VCaP (cell line): ENCODE measurements around the gene DNASE2.
A peak's percentile ranks its signal among the peaks of the same experiment; 100 is the strongest.

Source experiments
- H3K27ac ChIP-seq: fragments of 450-650 bp; 2 replicates; pipeline ENCODE4 v1.5.1; 2017
- TF ChIP-seq, protein P1 (sequence below): fragments of 450-650 bp; conservative IDR thresholded peaks from 2 replicates; pipeline ENCODE4 v1.5.1; 2017; ENCODE audit warnings: mild to moderate bottlenecking, moderate library complexity

DNASE2 gene

DNA sequence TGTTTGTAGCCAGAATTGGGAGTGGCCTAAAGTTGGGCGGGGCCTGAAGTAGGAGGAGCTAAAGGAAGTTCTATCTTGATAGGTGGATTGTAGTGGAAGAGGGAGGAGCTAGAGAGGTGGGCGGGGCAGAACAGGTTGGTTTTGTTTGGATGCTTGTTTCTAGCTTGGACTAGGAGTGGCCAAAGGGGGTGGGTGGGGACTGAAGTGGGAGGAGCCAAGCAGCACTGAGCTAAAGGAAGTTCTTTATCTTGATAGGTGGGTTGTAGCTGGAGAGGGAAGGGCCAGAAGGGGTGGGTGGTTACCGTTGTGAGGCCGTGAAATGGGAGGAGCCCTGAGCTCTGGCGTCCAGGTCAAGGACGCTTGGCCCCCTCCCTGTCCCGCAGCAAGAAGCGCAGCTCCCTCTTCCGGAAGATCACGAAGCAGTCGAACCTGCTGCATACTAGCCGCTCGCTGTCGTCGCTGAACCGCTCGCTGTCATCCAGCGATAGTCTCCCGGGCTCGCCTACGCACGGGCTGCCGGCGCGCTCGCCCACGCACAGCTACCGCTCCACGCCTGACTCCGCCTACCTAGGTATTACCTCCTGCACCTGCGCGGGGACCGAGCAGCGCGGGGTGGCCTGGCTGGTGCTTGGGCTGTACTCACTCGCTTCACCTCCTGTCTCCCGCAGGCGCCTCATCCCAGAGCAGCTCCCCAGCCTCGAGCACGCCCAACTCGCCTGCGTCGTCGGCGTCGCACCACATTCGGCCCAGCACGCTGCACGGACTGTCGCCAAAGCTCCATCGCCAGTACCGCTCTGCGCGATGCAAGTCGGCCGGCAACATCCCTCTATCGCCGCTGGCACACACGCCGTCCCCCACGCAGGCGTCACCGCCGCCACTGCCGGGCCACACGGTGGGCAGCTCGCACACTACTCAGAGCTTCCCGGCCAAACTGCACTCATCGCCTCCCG lies 8.0 kb downstream of the DNASE2 start:
- peak overlapping the region; percentile 33; the same call in 1 of the 2 replicates for H3K27ac ChIP-seq
- TF ChIP-seq, protein P1, sequence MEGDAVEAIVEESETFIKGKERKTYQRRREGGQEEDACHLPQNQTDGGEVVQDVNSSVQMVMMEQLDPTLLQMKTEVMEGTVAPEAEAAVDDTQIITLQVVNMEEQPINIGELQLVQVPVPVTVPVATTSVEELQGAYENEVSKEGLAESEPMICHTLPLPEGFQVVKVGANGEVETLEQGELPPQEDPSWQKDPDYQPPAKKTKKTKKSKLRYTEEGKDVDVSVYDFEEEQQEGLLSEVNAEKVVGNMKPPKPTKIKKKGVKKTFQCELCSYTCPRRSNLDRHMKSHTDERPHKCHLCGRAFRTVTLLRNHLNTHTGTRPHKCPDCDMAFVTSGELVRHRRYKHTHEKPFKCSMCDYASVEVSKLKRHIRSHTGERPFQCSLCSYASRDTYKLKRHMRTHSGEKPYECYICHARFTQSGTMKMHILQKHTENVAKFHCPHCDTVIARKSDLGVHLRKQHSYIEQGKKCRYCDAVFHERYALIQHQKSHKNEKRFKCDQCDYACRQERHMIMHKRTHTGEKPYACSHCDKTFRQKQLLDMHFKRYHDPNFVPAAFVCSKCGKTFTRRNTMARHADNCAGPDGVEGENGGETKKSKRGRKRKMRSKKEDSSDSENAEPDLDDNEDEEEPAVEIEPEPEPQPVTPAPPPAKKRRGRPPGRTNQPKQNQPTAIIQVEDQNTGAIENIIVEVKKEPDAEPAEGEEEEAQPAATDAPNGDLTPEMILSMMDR: no peak

DNA sequence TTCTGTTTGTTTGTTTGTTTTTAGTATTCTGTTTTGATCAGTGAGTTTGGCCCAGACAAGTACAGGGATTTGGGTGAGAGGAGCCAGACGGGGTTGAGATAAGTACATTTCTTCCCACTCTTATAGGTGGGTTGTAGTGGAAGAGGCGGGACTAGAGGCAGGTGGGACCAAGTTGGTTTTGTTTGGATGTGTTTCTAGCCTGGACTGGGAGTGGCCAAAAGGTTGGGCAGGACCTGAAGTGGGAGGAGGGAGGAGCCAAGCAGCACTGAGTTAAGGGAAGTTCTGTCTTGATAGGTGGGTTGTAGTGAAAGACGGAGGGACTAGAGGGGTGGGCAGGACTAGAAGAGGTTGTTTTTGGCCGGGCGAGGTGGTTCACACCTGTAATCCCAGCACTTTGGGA lies 9.0 kb downstream of the DNASE2 start:
- TF ChIP-seq, protein P1: no peak
- no peak overlapping the region for H3K27ac ChIP-seq

GRCh38 chr19:12871681-12872080 lies 9.6 kb downstream of the DNASE2 start:
- TF ChIP-seq, protein P1: no peak

DNA sequence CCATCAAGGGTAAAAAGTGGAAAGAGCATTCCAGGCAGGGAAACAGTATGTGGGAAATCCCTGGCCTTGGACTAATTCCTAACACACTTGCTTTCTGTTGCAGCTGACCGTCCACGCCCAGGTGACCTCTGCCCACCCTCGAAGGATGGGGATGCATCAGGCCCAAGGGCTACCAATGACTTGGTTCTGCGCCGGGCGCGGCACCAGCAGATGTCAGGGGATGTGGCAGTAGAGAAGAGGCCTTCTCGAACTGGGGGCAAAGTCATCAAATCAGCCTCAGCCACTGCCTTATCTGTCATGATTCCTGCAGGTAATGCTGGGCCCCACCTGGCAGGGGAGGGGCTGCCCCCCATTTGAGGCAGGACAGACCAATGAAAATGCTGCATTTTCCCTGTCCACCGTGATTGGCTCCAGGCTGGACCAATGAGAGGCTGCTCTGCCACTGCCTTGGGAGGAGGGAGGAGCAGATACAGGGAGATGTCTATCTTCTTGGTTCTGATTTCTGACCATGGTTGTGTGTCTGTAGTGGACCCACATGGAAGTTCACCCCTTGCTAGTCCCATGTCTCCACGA lies 12.6 kb downstream of the DNASE2 start:
- TF ChIP-seq, protein P1: no peak
- H3K27ac ChIP-seq: no peak overlapping the region

More at GRCh38 chr19:12871681-12872080, 9.6 kb downstream of the DNASE2 start:
- H3K27ac ChIP-seq: no peak overlapping the region

DNA sequence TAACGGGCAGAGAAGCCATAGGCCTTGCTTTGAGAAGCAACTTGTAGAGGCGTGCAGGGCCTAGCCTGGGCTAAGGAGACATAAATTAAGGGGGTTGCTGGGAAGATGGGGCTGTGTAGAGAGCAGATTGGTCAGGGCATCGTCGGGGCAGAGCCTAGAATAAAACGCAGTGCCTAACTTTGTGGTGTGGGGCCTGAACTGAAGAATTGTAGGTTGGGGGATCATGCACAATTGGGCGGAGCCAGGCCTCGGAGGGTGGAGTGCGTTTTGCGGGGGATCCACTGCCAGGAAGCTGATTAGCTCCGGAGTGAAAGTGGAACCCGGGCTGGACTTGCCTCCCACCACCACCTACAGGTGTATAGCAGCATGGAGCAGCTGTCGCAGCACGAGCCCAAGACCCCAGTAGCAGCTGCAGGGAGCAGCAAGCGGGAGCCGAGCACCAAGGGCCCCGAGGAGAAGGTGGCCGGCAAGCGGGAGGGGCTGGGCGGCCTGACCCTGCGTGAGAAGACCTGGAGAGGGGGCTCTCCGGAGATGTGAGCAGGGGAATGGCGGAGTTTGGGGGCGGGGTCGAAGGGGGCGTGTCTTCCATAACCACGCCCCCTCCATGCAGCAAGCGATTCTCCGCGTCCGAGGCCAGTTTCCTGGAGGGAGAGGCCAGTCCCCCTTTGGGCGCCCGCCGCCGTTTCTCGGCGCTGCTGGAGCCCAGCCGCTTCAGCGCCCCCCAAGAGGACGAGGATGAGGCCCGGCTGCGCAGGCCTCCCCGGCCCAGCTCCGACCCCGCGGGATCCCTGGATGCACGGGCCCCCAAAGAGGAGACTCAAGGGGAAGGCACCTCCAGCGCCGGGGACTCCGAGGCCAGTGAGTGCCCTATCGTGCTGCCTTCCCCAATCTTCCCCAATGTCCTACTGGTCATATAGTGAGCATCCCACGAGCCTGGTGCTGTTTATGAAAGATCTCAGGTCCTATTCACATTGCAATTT lies 13.8 kb downstream of the DNASE2 start:
- TF ChIP-seq, protein P1: no peak
- H3K27ac ChIP-seq: no peak overlapping the region

GRCh38 chr19:12866416-12867119 lies 14.7 kb downstream of the DNASE2 start:
- TF ChIP-seq, protein P1: no peak
- H3K27ac ChIP-seq: no peak overlapping the region
